ENCODE data around the gene INTS3. TPM values are rescaled to one million over a fixed set of nuclear protein-coding genes. Genes with fewer than 3 reads are reported as not detected.

INTS3 gene
- total and polyA plus RNA-seq, 9 of the 15 experiments (the other 6 are each of a cell fraction or from before 2014, with no cell fraction given), result 6.3 to 24.1 (median 14.3) TPM

DNA sequence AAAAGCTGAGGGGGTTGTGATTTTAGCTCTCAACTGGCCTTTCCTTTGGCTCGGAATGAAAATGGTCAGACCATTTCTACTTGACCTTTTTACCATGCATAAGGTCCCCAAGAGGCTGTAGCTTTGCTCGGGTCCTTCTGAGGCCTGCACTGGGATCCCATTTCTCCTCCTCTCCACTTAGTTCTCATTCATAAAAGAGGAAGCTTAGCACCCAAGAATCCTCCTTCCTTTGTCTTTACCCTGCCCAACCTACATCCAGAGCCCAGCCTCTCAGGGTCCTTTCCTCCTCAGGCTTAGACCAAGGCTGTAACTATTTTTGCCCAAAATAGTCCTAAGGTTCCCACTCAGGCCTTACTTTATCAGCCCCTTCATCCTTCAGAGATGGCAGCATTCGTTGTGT lies 41.4 kb downstream of the INTS3 start:
- H3K27me3 ChIP-seq (ENCODE audit: control insufficient read depth in 2 of 2, insufficient read depth in 2 of 2, low read length in 2 of 2), result no peaks in the 10 kb centered on the region
- BruUV-seq (replicated peaks), result no TSS peak
- ChIA-PET POLR2A (interaction anchor here (0.6 to 1.7 kb wide), 2 partner anchors 37 to 142 kb away, joined by 3 read pairs; partner anchors contain the start of gene S100A13), CTCF (ENCODE audit: low intra/inter-chr PET ratio) (no interaction called here)
- H3K4me2 ChIP-seq (ENCODE audit: insufficient read depth, low read length), result no peak overlapping the region
- H2AFZ ChIP-seq (ENCODE audit: low read depth, low read length), result no peak overlapping the region
- no peaks in the 10 kb centered on the region for H3K9me3 ChIP-seq (replicated peaks; ENCODE audit: control insufficient read depth, insufficient read depth, low read depth, low read length)
- no peaks in the 10 kb centered on the region for H4K20me1 ChIP-seq (replicated peaks; ENCODE audit: control insufficient read depth, insufficient read depth, low read length)
- no peak for FAIRE-seq
- in situ Hi-C loops (cut with MboI) (loop anchor here (5.0 kb wide), 1 partner anchor 252 kb away; no protein-coding TSS in a partner anchor), intact Hi-C loops (cut with micrococcal nuclease) (loop anchor here (10.0 kb wide), 1 partner anchor 414 kb away; the partner anchor contains the start of gene S100A9)
- H3K4me1 ChIP-seq (replicated peaks in 1 of 2; ENCODE audit: control insufficient read depth in 2 of 2, insufficient read depth in 2 of 2, low read length in 2 of 2), result peaks cover 0 to 8% of the 10 kb centered on the region in 2 experiments; a peak in 3 of 5 replicates
- ATAC-seq, result no peak
- no peak overlapping the region for H3K4me3 ChIP-seq
- H3K9me1 ChIP-seq (ENCODE audit: control insufficient read depth, insufficient read depth, low read length), result peaks cover 4% of the 10 kb centered on the region
- no peak for DNase-seq (ENCODE audit: extremely low read depth in 1 of 4, low spot score in 3 of 4)
- H3K79me2 ChIP-seq (ENCODE audit: control insufficient read depth, insufficient read depth, low read length), result no peaks in the 10 kb centered on the region
- 45% methylated on average over 3 of the region's 3 CpGs for WGBS (ENCODE audit: insufficient coverage, low coverage, missing lambda C conversion rate)
- H3K9ac ChIP-seq (ENCODE audit: insufficient read depth in 1 of 2, low read depth in 2 of 2, low read length in 2 of 2), result 0 out of 4 replicates have a peak overlapping the region, but pooled peaks of 1 of the 2 experiments have one; percentile 15
- H3K36me3 ChIP-seq (ENCODE audit: control insufficient read depth, insufficient read depth, low read length), result peaks cover 63% of the 10 kb centered on the region
- H3K27ac ChIP-seq (ENCODE audit: extremely low read depth, low read depth, low read length), result no peak overlapping the region
- TF ChIP-seq ZBTB9 (CRISPR knock-in tag; IDR thresholded peaks at IDR 0.05) (no peak), ZNF717 (CRISPR knock-in tag; IDR thresholded peaks at IDR 0.05) (no peak), DDX20 (tag; IDR thresholded peaks at IDR 0.05; ENCODE audit: low read depth) (no peak), ZNF431 (CRISPR knock-in tag; IDR thresholded peaks at IDR 0.05) (no peak), ZNF217 (CRISPR knock-in tag; IDR thresholded peaks at IDR 0.05) (no peak), ZNF780A (CRISPR knock-in tag; IDR thresholded peaks at IDR 0.05) (no peak), TARDBP (IDR thresholded peaks at IDR 0.05) (no peak), ZNF347 (CRISPR knock-in tag; IDR thresholded peaks at IDR 0.05; ENCODE audit: low read depth) (no peak)
- TF ChIP-seq, protein P1, sequence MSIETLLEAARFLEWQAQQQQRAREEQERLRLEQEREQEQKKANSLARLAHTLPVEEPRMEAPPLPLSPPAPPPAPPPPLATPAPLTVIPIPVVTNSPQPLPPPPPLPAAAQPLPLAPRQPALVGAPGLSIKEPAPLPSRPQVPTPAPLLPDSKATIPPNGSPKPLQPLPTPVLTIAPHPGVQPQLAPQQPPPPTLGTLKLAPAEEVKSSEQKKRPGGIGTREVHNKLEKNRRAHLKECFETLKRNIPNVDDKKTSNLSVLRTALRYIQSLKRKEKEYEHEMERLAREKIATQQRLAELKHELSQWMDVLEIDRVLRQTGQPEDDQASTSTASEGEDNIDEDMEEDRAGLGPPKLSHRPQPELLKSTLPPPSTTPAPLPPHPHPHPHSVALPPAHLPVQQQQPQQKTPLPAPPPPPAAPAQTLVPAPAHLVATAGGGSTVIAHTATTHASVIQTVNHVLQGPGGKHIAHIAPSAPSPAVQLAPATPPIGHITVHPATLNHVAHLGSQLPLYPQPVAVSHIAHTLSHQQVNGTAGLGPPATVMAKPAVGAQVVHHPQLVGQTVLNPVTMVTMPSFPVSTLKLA (conservative IDR thresholded peaks at IDR 0.05), result no peak
- TF ChIP-seq, protein P2, sequence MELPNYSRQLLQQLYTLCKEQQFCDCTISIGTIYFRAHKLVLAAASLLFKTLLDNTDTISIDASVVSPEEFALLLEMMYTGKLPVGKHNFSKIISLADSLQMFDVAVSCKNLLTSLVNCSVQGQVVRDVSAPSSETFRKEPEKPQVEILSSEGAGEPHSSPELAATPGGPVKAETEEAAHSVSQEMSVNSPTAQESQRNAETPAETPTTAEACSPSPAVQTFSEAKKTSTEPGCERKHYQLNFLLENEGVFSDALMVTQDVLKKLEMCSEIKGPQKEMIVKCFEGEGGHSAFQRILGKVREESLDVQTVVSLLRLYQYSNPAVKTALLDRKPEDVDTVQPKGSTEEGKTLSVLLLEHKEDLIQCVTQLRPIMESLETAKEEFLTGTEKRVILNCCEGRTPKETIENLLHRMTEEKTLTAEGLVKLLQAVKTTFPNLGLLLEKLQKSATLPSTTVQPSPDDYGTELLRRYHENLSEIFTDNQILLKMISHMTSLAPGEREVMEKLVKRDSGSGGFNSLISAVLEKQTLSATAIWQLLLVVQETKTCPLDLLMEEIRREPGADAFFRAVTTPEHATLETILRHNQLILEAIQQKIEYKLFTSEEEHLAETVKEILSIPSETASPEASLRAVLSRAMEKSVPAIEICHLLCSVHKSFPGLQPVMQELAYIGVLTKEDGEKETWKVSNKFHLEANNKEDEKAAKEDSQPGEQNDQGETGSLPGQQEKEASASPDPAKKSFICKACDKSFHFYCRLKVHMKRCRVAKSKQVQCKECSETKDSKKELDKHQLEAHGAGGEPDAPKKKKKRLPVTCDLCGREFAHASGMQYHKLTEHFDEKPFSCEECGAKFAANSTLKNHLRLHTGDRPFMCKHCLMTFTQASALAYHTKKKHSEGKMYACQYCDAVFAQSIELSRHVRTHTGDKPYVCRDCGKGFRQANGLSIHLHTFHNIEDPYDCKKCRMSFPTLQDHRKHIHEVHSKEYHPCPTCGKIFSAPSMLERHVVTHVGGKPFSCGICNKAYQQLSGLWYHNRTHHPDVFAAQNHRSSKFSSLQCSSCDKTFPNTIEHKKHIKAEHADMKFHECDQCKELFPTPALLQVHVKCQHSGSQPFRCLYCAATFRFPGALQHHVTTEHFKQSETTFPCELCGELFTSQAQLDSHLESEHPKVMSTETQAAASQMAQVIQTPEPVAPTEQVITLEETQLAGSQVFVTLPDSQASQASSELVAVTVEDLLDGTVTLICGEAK (IDR thresholded peaks at IDR 0.05), result no peak
- TF ChIP-seq, protein P2 (CRISPR knock-in tag; IDR thresholded peaks at IDR 0.05), result no peak

Data from K562 (cell line).